LNCaP clone FGC (cell line): Measurements from ENCODE around the gene CDC45.

Experiments
- DNase-seq: peaks from one replicate; pipeline ENCODE4 v3.0.0-alpha.2; 2011; ENCODE audit warnings: low read depth
- H3K4me3 ChIP-seq: 2 replicates; pipeline ENCODE4 v1.5.1; 2011; ENCODE audit warnings: mild to moderate bottlenecking, low read depth, low read length, control low read depth
- CTCF ChIP-seq: IDR thresholded peaks from 2 replicates; pipeline ENCODE4 v1.5.1; 2012; ENCODE audit warnings: mild to moderate bottlenecking; ENCODE audit not compliant: control insufficient read depth, insufficient read depth; ENCODE audit errors: extremely low read depth

The CDC45 gene

GRCh38 chr22:19569976-19570375, 90.3 kb downstream of the CDC45 start:
- no peak overlapping the region for H3K4me3 ChIP-seq
- no peak for DNase-seq
- no peak for TF ChIP-seq CTCF
